KOPT-K1 (cell line): ENCODE data around the gene CHST2.

Experiments
- H3K27ac ChIP-seq: fragments of 200-600 bp; sonication (generic); 2 replicates; pipeline ENCODE4 v1.5.1; 2016; ENCODE audit warnings: antibody characterized with exemption, mild to moderate bottlenecking, low read depth, low read length; ENCODE audit not compliant: poor library complexity, severe bottlenecking
- H3K36me3 ChIP-seq: fragments of 200-600 bp; sonication (generic); 2 replicates; pipeline ENCODE4 v1.5.1; 2017; ENCODE audit warnings: antibody characterized with exemption, mild to moderate bottlenecking, low read length, moderate library complexity; ENCODE audit not compliant: insufficient read depth
- H3K9me3 ChIP-seq: fragments of 200-600 bp; sonication (generic); 2 replicates; pipeline ENCODE4 v1.5.1; 2017; ENCODE audit warnings: antibody characterized with exemption, low read length, mild to moderate bottlenecking; ENCODE audit not compliant: insufficient read depth, poor library complexity, severe bottlenecking

Gene CHST2

GRCh38 chr3:143119974-143120715, 574 bp downstream of the CHST2 start:
- H3K27ac ChIP-seq = peak overlapping the region; percentile 68
- no peaks in the 10 kb centered on the region for H3K9me3 ChIP-seq
- H3K36me3 ChIP-seq = peaks cover 11% of the 10 kb centered on the region

- Histone ChIP-seq H3K27ac (peak overlapping the region; percentile 68), H3K9me3 (no peaks in the 10 kb centered on the region), H3K36me3 (peaks cover 11% of the 10 kb centered on the region)
These were observed 1.2 kb downstream of the CHST2 start for GRCh38 chr3:143120716-143121240.

- Histone ChIP-seq H3K9me3 (no peaks in the 10 kb centered on the region), H3K27ac (peak overlapping the region; percentile 68), H3K36me3 (peaks cover 11% of the 10 kb centered on the region)
These were observed 1.9 kb downstream of the CHST2 start for GRCh38 chr3:143121241-143122088.

GRCh38 chr3:143122089-143122430, 2.5 kb downstream of the CHST2 start:
- H3K36me3 ChIP-seq = peaks cover 11% of the 10 kb centered on the region
- H3K27ac ChIP-seq = peak overlapping the region; percentile 68
- no peaks in the 10 kb centered on the region for H3K9me3 ChIP-seq

GRCh38 chr3:143122608-143123352, 3.2 kb downstream of the CHST2 start:
- H3K36me3 ChIP-seq = peaks cover 17% of the 10 kb centered on the region
- peak overlapping the region; percentile 68 for H3K27ac ChIP-seq
- H3K9me3 ChIP-seq = no peaks in the 10 kb centered on the region

- H3K9me3 ChIP-seq = no peaks in the 10 kb centered on the region
- peak overlapping the region; percentile 68 for H3K27ac ChIP-seq
- H3K36me3 ChIP-seq = peaks cover 19% of the 10 kb centered on the region
These were observed 3.9 kb downstream of the CHST2 start for GRCh38 chr3:143123353-143123984.

GRCh38 chr3:143124601-143125520, 5.3 kb downstream of the CHST2 start:
- H3K36me3 ChIP-seq = peaks cover 19% of the 10 kb centered on the region
- peak overlapping the region; percentile 68 for H3K27ac ChIP-seq
- H3K9me3 ChIP-seq = no peaks in the 10 kb centered on the region

- H3K9me3 ChIP-seq = no peaks in the 10 kb centered on the region
- no peak overlapping the region for H3K27ac ChIP-seq
- H3K36me3 ChIP-seq = peaks cover 8% of the 10 kb centered on the region; the same call in 1 of the 2 replicates
These were observed 8.2 kb downstream of the CHST2 start for GRCh38 chr3:143127801-143128200.

- no peak overlapping the region for H3K27ac ChIP-seq
- H3K9me3 ChIP-seq = no peaks in the 10 kb centered on the region
- peaks cover 8% of the 10 kb centered on the region; the same call in 1 of the 2 replicates for H3K36me3 ChIP-seq
These were observed 8.8 kb downstream of the CHST2 start for GRCh38 chr3:143128227-143128955.

GRCh38 chr3:143132246-143132980, 12.8 kb downstream of the CHST2 start:
- H3K36me3 ChIP-seq = peaks cover 6% of the 10 kb centered on the region; the same call in 1 of the 2 replicates

GRCh38 chr3:143134471-143134870, 14.9 kb downstream of the CHST2 start:
- Histone ChIP-seq H3K36me3 (no peaks in the 10 kb centered on the region), H3K27ac (no peak overlapping the region), H3K9me3 (no peaks in the 10 kb centered on the region)

More at GRCh38 chr3:143132246-143132980, 12.8 kb downstream of the CHST2 start:
- Histone ChIP-seq H3K27ac (no peak overlapping the region), H3K9me3 (no peaks in the 10 kb centered on the region)

- Histone ChIP-seq H3K27ac (no peak overlapping the region), H3K36me3 (no peaks in the 10 kb centered on the region), H3K9me3 (no peaks in the 10 kb centered on the region)
These were observed 15.6 kb downstream of the CHST2 start for GRCh38 chr3:143135150-143135549.
